BLaER1 treated with 17β-estradiol and CSF1 and Interleukin-3, amounts not matched to agents 10 nM and 100 nM (cell line): ENCODE results near the gene CCDC33.
"Not testable (repeated sequence)": the region's sequence is repeated elsewhere in the genome, so short reads cannot be mapped to it uniquely, and the experiment has no call there.

ENCODE experiments used
- H3K27ac ChIP-seq, 11 experiments: shearing (Covaris generic); formaldehyde crosslinking; 2 replicates each; pipeline ENCODE4 v1.8.1; 2022
- H3K27me3 ChIP-seq, 11 experiments: shearing (Covaris generic); formaldehyde crosslinking; 2 replicates each; pipeline ENCODE4 v1.8.1; 2022
- H3K36me3 ChIP-seq, 11 experiments: shearing (Covaris generic); formaldehyde crosslinking; 2 replicates each; pipeline ENCODE4 v1.8.1; 2022
- H3K4me1 ChIP-seq, 10 experiments: shearing (Covaris generic); formaldehyde crosslinking; 2 replicates each; pipeline ENCODE4 v1.8.1; 2022
- H3K4me2 ChIP-seq, 11 experiments: shearing (Covaris generic); formaldehyde crosslinking; 2 replicates each; pipeline ENCODE4 v1.8.1; 2022
- H3K4me3 ChIP-seq, 10 experiments: shearing (Covaris generic); formaldehyde crosslinking; 2 replicates each; pipeline ENCODE4 v1.8.1; 2022
- H3K9ac ChIP-seq, 11 experiments: shearing (Covaris generic); formaldehyde crosslinking; 2 replicates each; pipeline ENCODE4 v1.8.1; 2022
- H3K9me3 ChIP-seq, 11 experiments: shearing (Covaris generic); formaldehyde crosslinking; replicated peaks in 1 of 11; 2 replicates each; pipeline ENCODE4 v1.8.1; 2022
- H4K20me1 ChIP-seq, 11 experiments: shearing (Covaris generic); formaldehyde crosslinking; 2 replicates each; pipeline ENCODE4 v1.8.1; 2022
- Cebpa-rat ChIP-seq, 11 experiments: shearing (Covaris generic); IDR thresholded peaks; 2 replicates each; pipeline ENCODE4 v1.8.1; 2022

Gene CCDC33

GRCh38 chr15:74360855-74361254 lies 124.7 kb downstream of the CCDC33 start:
- not testable (repeated sequence) for H3K9ac ChIP-seq, H3K4me3 ChIP-seq, H3K9me3 ChIP-seq, H3K4me2 ChIP-seq, H3K36me3 ChIP-seq, H4K20me1 ChIP-seq, H3K27me3 ChIP-seq, H3K27ac ChIP-seq, H3K4me1 ChIP-seq

GRCh38 chr15:74362482-74362881 lies 126.4 kb downstream of the CCDC33 start:
- H3K4me3 ChIP-seq: no peak overlapping the region
- no peak overlapping the region for H3K9ac ChIP-seq
- no peak overlapping the region for H3K4me2 ChIP-seq
- H4K20me1 ChIP-seq: no peaks in the 10 kb centered on the region
- H3K27me3 ChIP-seq: no peaks in the 10 kb centered on the region
- H3K4me1 ChIP-seq: peaks cover 0 to 6% (median 0%) of the 10 kb centered on the region in 10 experiments; a peak in 3 of 20 replicates
- H3K27ac ChIP-seq: no peak overlapping the region
- no peaks in the 10 kb centered on the region for H3K36me3 ChIP-seq
- no peak for TF ChIP-seq Cebpa-rat (IDR thresholded peaks at IDR 0.05)
- H3K9me3 ChIP-seq: no peaks in the 10 kb centered on the region

- Histone ChIP-seq H3K27me3 (no peaks in the 10 kb centered on the region), H3K4me2 (no peak overlapping the region), H4K20me1 (no peaks in the 10 kb centered on the region), H3K4me1 (no peaks in the 10 kb centered on the region), H3K9ac (no peak overlapping the region), H3K4me3 (no peak overlapping the region), H3K9me3 (no peaks in the 10 kb centered on the region), H3K36me3 (no peaks in the 10 kb centered on the region), H3K27ac (no peak overlapping the region)
- no peak for TF ChIP-seq Cebpa-rat (IDR thresholded peaks at IDR 0.05)
These were observed 128.9 kb downstream of the CCDC33 start for GRCh38 chr15:74364936-74365597.

GRCh38 chr15:74365598-74366445 lies 129.7 kb downstream of the CCDC33 start:
- H3K4me2 ChIP-seq: no peak overlapping the region
- no peaks in the 10 kb centered on the region for H3K27me3 ChIP-seq
- H3K27ac ChIP-seq: no peak overlapping the region
- H3K9ac ChIP-seq: no peak overlapping the region
- H3K9me3 ChIP-seq: no peaks in the 10 kb centered on the region
- H3K4me3 ChIP-seq: no peak overlapping the region
- H4K20me1 ChIP-seq: no peaks in the 10 kb centered on the region
- H3K36me3 ChIP-seq: no peaks in the 10 kb centered on the region
- TF ChIP-seq Cebpa-rat (IDR thresholded peaks at IDR 0.05): no peak
- no peaks in the 10 kb centered on the region for H3K4me1 ChIP-seq

GRCh38 chr15:74367296-74367854 lies 131.2 kb downstream of the CCDC33 start, which contains the start of gene CYP11A1:
CYP11A1 (minus strand) TSS chr15:74367646; CDS start chr15:74367585, 61 bp downstream.
- no peaks in the 10 kb centered on the region for H3K27me3 ChIP-seq
- H3K9me3 ChIP-seq: no peaks in the 10 kb centered on the region
- TF ChIP-seq Cebpa-rat (IDR thresholded peaks at IDR 0.05): no peak
- no peak within 1 kb of the TSS for H3K4me2 ChIP-seq
- no peaks in the 10 kb centered on the region for H3K4me1 ChIP-seq
- no peaks in the 10 kb centered on the region for H4K20me1 ChIP-seq
- no peak within 1 kb of the TSS for H3K9ac ChIP-seq
- H3K36me3 ChIP-seq: no peaks in the 10 kb centered on the region
- H3K27ac ChIP-seq: no peak within 1 kb of the TSS
- no peak within 1 kb of the TSS for H3K4me3 ChIP-seq

- Histone ChIP-seq H3K27me3 (no peaks in the 10 kb centered on the region), H3K9ac (no peak overlapping the region), H3K27ac (no peak overlapping the region), H3K9me3 (no peaks in the 10 kb centered on the region), H3K36me3 (no peaks in the 10 kb centered on the region), H3K4me3 (no peak overlapping the region), H3K4me1 (no peaks in the 10 kb centered on the region), H3K4me2 (no peak overlapping the region), H4K20me1 (0 out of 22 replicates have a peak, but pooled peaks cover 0 to under 1% (median 0%) of the 10 kb centered on the region in 11 experiments)
- no peak for TF ChIP-seq Cebpa-rat (IDR thresholded peaks at IDR 0.05)
These were observed 132.0 kb downstream of the CCDC33 start for GRCh38 chr15:74368121-74368520.

- no peaks in the 10 kb centered on the region for H3K27me3 ChIP-seq
- no peak overlapping the region for H3K27ac ChIP-seq
- H3K4me2 ChIP-seq: no peak overlapping the region
- no peak for TF ChIP-seq Cebpa-rat (IDR thresholded peaks at IDR 0.05)
- 0 out of 22 replicates have a peak, but pooled peaks cover 0 to 4% (median 0%) of the 10 kb centered on the region in 11 experiments for H4K20me1 ChIP-seq
- no peaks in the 10 kb centered on the region for H3K9me3 ChIP-seq
- no peak overlapping the region for H3K4me3 ChIP-seq
- H3K36me3 ChIP-seq: no peaks in the 10 kb centered on the region
- H3K4me1 ChIP-seq: peaks cover 0 to 4% (median 0%) of the 10 kb centered on the region in 10 experiments; a peak in 3 of 20 replicates
- H3K9ac ChIP-seq: no peak overlapping the region
These were observed 133.1 kb downstream of the CCDC33 start for GRCh38 chr15:74369084-74369745.

GRCh38 chr15:74369756-74370155 lies 133.6 kb downstream of the CCDC33 start:
- no peak overlapping the region for H3K4me3 ChIP-seq
- H3K36me3 ChIP-seq: no peaks in the 10 kb centered on the region
- H3K4me2 ChIP-seq: no peak overlapping the region
- H3K9ac ChIP-seq: no peak overlapping the region
- no peak overlapping the region for H3K27ac ChIP-seq
- H3K9me3 ChIP-seq: no peaks in the 10 kb centered on the region
- peaks cover 4 to 9% (median 4%) of the 10 kb centered on the region in 10 experiments for H3K4me1 ChIP-seq
- peaks cover 0 to 3% (median 0%) of the 10 kb centered on the region in 11 experiments; a peak in 1 of 22 replicates for H3K27me3 ChIP-seq
- peaks cover 0 to 9% (median 0%) of the 10 kb centered on the region in 11 experiments; a peak in 5 of 22 replicates for H4K20me1 ChIP-seq
- no peak for TF ChIP-seq Cebpa-rat (IDR thresholded peaks at IDR 0.05)

GRCh38 chr15:74370471-74370870 lies 134.3 kb downstream of the CCDC33 start:
- Histone ChIP-seq H3K36me3 (no peaks in the 10 kb centered on the region), H3K4me1 (peaks cover 7 to 13% (median 9%) of the 10 kb centered on the region in 10 experiments), H3K27ac (no peak overlapping the region), H4K20me1 (peaks cover 0 to 12% (median 0%) of the 10 kb centered on the region in 11 experiments; a peak in 5 of 22 replicates), H3K9me3 (no peaks in the 10 kb centered on the region), H3K27me3 (peaks cover 0 to 7% (median 0%) of the 10 kb centered on the region in 11 experiments; a peak in 1 of 22 replicates), H3K9ac (no peak overlapping the region), H3K4me3 (no peak overlapping the region), H3K4me2 (no peak overlapping the region)
- no peak for TF ChIP-seq Cebpa-rat (IDR thresholded peaks at IDR 0.05)
